ENCODE results near the gene RAC3.

DNA sequence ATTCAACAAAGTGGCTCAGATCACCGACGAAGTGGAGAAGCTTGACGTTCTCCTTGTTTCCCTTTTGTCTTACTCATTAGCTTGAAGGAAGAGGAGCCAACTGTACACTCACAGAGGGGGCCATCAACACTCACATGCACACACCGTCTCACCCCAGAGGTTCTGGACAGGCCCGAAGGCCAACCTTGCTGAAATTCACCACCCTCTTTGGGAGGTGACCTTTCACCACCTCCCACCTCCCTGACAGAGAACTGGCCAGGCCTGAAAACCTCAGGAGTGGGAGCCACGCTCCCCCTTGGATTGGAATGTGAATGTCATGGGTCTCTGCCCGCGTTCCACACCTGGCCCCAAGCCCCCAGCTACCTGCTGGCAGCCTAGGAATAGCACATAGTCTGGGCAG lies 4.0 kb downstream of the RAC3 start:
- TF ChIP-seq, protein P1, sequence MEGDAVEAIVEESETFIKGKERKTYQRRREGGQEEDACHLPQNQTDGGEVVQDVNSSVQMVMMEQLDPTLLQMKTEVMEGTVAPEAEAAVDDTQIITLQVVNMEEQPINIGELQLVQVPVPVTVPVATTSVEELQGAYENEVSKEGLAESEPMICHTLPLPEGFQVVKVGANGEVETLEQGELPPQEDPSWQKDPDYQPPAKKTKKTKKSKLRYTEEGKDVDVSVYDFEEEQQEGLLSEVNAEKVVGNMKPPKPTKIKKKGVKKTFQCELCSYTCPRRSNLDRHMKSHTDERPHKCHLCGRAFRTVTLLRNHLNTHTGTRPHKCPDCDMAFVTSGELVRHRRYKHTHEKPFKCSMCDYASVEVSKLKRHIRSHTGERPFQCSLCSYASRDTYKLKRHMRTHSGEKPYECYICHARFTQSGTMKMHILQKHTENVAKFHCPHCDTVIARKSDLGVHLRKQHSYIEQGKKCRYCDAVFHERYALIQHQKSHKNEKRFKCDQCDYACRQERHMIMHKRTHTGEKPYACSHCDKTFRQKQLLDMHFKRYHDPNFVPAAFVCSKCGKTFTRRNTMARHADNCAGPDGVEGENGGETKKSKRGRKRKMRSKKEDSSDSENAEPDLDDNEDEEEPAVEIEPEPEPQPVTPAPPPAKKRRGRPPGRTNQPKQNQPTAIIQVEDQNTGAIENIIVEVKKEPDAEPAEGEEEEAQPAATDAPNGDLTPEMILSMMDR (IDR thresholded peaks at IDR 0.05; ENCODE audit: poor library complexity): no peak
- no peak for TF ChIP-seq EZH2phosphoT487 (IDR thresholded peaks at IDR 0.05; ENCODE audit: low read depth, severe bottlenecking, unreplicated experiment)
- TF ChIP-seq EZH2 (IDR thresholded peaks at IDR 0.05; ENCODE audit: borderline replicate concordance): no peak
